ENCODE results near the gene DXO.
"Not testable (repeated sequence)": the region's sequence is repeated elsewhere in the genome, so short reads cannot be mapped to it uniquely, and the experiment has no call there.

Gene DXO

DNA sequence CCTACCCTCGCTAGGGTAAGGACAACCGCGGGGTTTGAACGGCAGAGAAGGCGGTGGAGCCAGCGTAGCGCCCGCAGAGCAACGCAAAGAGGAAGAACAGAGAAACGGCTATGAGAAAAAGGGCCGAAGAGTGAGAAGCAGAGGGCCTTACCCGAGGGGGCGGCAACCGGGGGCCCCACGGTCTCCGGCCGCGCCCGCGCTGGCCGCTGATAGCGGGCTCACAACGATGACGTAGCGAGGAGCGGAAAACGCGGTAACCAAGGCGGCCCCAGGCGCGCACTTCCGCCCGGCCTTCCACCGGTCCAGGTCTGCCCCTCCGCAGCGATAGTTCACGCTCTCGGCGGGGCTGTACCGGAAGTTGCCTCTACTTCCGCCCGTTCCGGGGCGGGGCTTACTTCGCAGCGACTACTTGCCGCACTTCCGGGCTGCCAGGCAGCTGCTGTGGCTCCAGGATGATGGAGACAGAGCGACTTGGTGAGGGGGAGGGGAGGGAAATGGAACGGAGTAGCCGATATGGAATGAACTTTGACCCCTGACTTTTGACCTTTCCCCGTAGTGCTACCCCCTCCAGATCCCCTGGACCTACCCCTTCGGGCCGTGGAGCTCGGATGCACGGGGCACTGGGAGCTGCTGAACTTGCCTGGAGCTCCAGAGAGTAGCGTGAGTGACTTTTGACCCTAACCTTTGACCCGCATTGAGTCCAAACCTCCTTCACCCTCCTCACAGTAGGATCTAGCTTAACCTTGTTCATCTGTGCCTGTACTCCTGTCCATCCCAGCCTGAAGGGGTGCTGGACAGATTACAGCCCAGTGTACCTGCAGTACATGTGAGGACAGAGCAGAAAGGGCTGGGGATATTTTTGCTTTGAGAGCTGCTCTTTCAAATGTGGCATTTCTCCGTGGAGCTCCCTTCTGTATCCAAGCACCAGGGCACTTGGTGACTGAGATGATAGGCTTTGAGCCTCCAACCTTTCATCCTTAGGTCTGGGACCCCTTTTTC lies 12.9 kb downstream of the DXO start, which contains the start of the genes NELFE and SKIC2:
TSS of gene NELFE (minus strand) at position 231 of the 999 bp plus-strand sequence. CDS start 525 bp downstream, outside the sequence.
TSS of gene SKIC2 (plus strand) at position 435 of the 999 bp plus-strand sequence. CDS start at position 453, 18 bp downstream.
- DNase-seq = peak; percentile 99
- ATAC-seq = peak; percentile 100

DNA sequence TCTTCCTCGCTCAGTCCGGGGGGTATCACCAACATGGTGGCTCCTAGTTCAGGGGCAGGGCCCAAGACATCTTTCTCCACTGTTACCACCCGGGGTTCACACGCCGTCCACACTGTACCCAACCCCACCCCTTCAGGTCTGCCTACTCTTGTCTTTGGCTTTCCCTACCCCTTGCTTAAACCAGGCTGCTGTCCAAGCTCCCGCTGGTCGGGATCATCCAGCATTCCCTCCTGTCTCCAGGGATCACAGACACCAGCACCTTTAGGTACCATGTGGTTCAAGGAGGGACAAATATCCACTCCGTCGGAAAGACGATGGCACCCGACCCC lies 13.6 kb downstream of the DXO start:
- DNase-seq (no peak), ATAC-seq (no peak)

DNA sequence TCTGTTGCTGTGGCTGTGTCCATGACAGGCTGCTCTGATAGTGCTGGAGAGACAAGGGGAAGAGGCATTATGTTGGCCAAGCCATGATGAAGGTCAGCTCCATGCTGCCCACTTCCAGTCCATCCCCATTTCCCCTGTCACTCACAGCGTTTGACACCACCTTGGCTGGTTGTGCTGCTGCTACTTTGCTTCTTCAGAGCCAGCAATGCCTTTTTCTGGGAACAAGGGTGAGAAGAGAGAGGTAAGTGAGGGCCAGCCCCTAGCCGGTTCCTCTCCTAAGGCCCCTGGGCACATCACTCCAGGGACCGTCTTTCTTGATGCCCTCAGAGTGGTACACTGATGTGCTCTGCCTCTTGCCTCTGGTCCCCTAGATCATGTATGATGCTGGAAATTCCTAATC lies 15.1 kb downstream of the DXO start:
- ATAC-seq = no peak
- DNase-seq = no peak

DNA sequence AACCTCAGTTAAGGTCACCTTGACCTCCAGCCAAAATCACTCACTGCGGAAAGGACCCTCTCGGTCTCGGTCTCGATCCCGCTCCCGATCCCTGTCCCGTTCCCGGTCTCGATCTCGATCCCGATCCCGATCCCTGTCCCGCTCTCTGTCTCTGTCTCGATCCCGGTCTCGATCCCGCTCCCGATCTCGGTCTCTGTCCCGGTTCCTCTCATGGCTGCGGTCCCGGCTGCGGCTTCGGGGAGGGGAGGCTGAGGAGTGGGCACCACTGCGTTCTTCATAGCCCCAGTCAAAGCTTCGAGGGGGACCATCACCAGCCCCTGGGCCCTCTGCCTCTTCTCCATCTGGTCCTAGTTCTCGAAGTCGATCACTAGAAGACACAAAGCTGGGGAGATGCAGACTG lies 17.4 kb downstream of the DXO start:
- ATAC-seq = no peak
- DNase-seq = no peak

DNA sequence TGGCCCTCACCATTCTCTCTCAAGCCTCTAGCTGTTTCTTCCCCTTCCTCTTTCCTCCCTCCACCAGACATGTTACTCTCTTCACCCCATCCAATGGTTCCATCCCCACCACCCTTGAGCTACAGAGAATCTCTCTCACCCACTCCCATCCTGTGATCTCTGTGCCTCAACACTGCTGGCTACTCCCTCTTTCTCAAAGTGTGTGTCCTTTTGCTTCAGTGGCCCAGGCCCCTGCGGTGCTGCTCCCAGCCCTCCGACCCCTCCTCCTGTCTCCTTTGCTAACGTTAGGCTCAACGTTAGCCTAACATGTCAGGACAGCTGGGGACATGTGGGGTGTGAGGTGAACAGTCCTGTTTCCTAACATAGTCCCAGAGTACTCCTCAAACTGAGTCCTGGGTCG lies 19.0 kb downstream of the DXO start:
- DNase-seq (no peak), ATAC-seq (no peak)

DNA sequence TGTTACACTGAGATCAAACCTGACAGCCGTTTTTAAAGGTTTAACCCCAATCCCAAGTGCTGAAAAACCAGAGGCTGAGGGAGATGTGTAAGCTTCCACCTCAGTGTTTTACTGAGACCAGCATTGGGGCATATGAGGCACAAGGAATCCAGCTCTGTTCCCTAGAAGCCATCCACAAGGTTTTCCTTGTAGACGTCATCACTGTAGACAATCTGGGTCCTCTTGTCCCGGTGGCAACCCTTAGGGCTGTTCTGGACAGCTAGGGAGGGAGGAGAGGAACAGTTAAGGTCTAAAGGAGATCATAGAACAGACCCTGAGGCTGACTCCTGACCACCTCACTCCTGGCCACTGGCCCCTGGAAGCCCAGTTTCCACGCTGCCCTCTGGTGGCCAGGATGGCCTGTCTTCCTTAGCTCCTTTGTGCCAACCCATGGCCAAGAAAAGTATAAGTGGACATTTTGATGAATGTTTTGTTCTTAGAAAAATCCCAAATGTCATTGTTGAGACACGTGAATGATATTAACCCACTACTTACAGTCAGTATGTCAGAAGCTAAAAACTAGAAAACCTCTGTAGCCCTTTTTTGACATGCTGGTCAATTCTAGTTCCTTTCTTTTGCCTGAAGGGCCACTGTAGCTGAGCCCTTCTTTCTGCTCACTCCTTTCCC lies 19.7 kb downstream of the DXO start:
- DNase-seq = peak; percentile 67
- no peak for ATAC-seq

DNA sequence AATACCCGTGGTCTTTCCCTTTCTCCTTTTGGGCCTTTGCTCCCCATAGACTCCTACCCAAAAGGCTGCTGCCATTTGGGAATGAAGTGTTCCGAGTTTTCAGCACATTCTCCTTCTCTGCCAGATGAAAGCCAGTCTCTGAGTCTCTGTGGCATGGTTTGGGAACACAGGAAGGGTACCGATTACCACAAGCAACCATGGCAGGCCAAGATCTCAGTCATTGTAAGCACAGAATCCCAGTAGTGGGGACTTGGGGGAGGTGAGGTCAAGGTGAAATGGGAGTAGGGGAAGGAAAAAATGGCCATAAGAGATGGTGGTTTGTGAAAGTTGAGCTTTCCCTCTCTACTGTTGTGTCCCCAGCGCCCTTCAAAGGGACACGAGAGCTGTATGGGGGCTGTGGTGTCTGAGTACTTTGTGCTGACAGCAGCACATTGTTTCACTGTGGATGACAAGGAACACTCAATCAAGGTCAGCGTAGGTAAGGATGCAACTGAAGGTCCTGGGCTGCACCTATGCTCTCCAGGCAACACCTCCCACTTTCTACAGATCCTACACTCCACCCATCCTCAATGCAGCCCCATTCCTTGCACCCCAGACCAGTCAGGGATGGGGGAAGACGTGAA lies 21.9 kb downstream of the DXO start:
- ATAC-seq (no peak), DNase-seq (no peak)

DNA sequence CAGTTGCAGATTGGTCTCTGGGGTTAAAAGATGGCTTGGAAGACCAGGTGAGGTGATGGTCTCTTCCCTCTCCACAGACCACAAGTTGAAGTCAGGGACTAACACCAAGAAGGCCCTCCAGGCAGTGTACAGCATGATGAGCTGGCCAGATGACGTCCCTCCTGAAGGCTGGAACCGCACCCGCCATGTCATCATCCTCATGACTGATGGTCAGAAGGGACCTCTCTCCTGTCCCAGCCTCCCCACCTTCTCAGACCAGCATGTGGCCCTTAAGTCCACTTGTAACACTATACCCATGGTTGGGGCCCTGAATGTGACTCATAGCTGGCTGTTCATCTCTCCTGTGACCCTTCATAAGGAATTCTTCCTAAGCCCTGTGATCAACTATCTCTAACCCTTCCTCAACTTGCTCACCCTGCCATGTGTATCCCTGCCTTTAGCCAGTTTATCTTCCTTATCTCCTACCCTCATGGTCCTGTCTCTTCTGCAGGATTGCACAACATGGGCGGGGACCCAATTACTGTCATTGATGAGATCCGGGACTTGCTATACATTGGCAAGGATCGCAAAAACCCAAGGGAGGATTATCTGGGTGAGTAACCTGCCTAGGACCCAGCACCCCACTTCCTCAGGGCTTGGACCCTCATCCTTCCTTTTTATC lies 23.1 kb downstream of the DXO start:
- no peak for ATAC-seq

DNA sequence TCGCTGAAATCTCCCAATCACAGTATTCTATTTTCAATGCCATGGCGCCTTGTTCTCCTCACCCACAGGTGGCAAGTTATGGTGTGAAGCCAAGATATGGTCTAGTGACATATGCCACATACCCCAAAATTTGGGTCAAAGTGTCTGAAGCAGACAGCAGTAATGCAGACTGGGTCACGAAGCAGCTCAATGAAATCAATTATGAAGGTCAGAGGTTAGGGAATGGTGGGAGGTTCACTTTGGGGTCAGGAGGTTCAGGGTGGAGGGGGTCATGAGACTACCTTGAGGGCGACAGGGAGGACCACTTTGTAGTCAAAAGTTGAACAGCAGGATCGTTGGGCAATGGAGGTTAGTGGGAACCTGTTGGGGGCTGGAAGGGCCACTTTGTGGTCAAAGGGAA lies 23.6 kb downstream of the DXO start:
- DNase-seq (no peak), ATAC-seq (no peak)

More for the DNA sequence above, 23.1 kb downstream of the DXO start:
- no peak for DNase-seq

DNA sequence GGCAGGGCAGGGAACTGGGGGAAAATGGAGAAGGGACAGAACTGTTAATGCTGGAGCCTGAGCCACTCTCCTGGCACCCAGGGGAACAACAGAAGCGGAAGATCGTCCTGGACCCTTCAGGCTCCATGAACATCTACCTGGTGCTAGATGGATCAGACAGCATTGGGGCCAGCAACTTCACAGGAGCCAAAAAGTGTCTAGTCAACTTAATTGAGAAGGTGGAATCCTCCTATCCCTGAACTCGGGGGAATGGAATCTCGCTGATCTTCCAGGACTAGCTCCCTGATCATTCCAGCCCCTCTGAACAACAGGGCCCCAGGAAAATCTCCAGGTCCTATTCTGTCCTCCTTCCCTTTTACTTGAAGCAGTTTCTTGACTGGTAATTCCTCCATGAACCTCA lies 24.1 kb downstream of the DXO start:
- DNase-seq = no peak
- no peak for ATAC-seq

DNA sequence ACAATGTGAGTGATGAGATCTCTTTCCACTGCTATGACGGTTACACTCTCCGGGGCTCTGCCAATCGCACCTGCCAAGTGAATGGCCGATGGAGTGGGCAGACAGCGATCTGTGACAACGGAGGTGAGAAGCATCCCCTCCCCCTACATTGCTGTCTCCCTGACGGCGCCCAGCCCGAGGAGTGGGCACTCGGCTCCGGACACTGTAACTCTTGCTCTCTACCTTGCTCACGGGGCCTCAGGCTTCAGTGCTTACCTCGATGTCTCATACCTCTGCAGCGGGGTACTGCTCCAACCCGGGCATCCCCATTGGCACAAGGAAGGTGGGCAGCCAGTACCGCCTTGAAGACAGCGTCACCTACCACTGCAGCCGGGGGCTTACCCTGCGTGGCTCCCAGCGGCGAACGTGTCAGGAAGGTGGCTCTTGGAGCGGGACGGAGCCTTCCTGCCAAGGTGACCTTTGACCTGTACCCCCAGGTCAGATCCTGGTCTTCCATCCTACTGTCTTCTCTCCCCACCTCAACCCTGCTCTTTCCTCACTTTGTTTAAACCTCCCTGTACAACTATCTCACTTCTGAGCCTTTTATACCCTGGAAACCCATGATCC lies 24.8 kb downstream of the DXO start:
- ATAC-seq (no peak), DNase-seq (no peak)

DNA sequence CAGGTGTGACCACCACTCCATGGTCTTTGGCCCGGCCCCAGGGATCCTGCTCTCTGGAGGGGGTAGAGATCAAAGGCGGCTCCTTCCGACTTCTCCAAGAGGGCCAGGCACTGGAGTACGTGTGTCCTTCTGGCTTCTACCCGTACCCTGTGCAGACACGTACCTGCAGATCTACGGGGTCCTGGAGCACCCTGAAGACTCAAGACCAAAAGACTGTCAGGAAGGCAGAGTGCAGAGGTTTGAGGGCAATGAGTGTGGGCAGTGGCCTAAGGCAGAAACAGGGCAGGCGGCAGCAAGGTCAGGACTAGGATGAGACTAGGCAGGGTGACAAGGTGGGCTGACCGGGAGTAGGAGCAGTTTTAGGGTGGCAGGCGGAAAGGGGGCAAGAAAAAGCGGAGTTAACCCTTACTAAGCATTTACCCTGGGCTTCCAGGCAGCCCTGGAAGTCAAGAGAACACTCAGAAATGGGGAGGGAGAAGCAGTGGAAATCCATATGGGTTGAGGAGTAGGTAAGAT lies 25.5 kb downstream of the DXO start:
- DNase-seq (no peak), ATAC-seq (no peak)

DNA sequence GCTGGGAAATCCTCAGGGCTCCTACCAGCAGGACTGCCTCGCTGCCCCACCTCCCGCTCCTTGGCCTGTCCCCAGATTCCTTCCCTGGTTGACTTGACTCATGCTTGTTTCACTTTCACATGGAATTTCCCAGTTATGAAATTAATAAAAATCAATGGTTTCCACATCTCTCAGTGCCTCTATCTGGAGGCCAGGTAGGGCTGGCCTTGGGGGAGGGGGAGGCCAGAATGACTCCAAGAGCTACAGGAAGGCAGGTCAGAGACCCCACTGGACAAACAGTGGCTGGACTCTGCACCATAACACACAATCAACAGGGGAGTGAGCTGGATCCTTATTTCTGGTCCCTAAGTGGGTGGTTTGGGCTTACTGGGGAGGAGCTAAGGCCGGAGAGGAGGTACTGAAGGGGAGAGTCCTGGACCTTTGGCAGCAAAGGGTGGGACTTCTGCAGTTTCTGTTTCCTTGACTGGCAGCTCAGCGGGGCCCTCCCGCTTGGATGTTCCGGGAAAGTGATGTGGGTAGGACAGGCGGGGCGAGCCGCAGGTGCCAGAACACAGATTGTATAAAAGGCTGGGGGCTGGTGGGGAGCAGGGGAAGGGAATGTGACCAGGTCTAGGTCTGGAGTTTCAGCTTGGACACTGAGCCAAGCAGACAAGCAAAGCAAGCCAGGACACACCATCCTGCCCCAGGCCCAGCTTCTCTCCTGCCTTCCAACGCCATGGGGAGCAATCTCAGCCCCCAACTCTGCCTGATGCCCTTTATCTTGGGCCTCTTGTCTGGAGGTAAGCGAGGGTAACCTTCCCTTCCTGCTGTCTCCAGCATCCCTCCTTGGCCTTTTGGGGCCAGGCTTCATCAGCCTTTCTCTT lies 26.2 kb downstream of the DXO start, which contains the start of gene CFB:
TSS of gene CFB (plus strand) at position 589 of the 863 bp plus-strand sequence. CDS start at position 716, 127 bp downstream.
- peak; percentile 19 for ATAC-seq
- no peak for DNase-seq

DNA sequence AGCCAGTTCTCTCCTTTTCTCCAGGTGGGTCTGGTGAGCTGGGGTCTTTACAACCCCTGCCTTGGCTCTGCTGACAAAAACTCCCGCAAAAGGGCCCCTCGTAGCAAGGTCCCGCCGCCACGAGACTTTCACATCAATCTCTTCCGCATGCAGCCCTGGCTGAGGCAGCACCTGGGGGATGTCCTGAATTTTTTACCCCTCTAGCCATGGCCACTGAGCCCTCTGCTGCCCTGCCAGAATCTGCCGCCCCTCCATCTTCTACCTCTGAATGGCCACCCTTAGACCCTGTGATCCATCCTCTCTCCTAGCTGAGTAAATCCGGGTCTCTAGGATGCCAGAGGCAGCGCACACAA lies 26.8 kb downstream of the DXO start:
- no peak for ATAC-seq
- DNase-seq = no peak

DNA sequence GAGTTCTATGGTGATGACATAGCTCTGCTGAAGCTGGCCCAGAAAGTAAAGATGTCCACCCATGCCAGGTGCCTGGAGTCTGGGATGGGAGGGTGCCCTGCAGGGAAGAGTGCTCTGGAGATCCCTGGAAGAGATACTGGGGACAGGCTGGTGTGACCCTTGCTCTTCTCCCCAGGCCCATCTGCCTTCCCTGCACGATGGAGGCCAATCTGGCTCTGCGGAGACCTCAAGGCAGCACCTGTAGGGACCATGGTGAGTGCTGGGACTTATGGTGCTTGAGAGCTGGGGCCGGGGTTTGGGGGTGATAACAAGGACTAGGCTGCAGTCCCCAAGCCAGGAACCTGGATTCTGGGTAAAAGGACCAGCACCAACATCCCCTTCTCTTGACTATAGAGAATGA lies 28.2 kb downstream of the DXO start:
- ATAC-seq = no peak
- DNase-seq = no peak

DNA sequence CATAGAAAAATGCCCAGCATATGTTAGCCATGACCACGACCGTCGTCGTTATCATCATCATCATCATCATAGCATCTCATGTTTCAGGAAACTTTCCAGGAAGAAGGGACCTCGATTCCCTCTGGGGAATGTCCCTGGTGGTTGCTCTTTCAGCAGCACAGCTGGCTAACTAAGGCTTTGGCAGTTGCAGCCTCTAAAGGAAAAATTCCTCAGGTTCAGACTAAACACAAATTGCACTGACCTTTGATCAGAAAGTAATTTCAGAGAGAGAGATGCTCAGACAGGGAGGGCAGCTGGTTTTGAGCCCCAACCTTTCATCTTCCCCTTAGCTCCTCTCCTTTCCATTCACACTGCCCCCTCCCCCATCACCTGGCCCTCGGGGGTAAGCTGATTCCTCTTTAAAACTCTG lies 31.7 kb downstream of the DXO start:
- ATAC-seq = no peak
- no peak for DNase-seq

DNA sequence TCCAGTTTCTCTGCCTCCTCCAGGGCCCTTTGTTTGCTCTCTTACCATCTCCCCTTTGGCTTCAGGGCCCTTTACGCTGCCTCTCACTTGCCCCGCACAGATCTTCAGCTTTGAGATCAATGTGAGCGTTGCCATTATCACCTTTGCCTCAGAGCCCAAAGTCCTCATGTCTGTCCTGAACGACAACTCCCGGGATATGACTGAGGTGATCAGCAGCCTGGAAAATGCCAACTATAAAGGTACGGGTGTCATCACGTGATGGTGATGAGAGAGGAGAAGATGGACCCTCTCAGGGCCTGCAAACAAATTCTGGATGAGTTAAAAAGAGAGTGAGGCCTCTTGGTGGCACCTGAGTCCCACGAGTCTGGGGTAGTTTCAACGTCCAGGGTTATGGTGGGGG lies 36.1 kb downstream of the DXO start:
- DNase-seq (no peak), ATAC-seq (no peak)

DNA sequence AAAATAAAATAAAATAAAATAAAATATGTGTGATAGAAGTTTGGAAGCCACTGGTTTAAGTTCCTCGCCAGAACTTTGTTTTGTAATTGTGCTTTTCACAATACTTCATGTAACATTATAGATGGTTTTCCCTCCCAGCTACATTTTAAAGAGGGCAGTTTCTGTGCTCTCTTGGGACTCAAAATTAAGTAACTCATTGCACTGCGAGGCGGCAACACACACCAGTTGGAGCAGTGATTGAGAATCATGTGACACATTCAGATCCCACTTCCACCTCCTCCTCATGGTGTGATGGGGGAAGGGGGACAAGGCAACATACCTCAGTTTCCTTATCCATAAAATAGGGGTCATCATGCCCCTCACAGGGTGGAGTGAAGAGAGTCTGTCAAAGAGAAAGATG lies 36.9 kb downstream of the DXO start:
- no peak for DNase-seq
- no peak for ATAC-seq

DNA sequence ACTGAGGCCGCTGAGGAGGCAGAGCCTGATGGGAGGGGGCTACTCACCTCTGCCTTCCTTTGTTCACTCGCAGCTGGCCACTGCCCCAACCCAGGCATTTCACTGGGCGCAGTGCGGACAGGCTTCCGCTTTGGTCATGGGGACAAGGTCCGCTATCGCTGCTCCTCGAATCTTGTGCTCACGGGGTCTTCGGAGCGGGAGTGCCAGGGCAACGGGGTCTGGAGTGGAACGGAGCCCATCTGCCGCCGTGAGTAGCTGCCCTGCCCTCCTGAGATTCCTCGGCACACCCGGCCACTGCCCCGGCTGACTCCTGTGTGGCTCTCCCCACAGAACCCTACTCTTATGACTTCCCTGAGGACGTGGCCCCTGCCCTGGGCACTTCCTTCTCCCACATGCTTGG lies 38.4 kb downstream of the DXO start:
- ATAC-seq (no peak), DNase-seq (no peak)

DNA sequence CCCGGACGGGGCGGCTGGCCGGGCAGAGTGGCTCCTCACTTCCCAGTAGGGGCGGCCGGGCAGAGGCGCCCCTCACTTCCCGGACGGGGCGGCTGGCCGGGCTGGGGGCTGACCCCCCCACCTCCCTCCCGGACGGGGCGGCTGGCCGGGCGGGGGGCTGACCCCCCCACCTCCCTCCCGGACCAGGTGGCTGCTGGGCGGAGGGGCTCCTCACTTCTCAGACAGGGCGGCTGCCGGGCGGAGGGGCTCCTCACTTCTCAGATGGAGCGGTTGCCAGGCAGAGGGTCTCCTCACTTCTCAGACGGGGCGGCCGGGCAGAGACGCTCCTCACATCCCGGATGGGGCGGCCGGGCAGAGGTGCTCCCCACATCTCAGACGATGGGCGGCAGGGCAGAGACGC lies 39.8 kb downstream of the DXO start:
- DNase-seq, ATAC-seq: not testable (repeated sequence)

DNA sequence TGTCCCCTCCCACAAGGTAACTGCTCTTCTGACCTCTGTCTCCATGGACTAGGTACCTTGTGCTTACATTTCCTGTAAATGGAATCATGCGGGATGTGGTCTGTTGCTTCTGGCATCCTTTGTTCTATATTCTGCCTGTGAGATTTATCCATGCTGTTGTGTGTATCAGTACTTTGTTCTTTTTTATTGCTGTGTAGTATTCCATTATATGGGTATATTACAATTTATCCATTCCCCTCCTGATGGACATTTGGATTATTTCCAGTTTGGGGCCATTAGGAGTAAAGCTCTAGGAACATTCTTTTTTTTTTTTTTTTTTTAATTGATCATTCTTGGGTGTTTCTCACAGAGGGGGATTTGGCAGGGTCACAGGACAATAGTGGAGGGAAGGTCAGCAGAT lies 41.0 kb downstream of the DXO start:
- DNase-seq (no peak), ATAC-seq (no peak)

All from stimulated activated naive CD8-positive, alpha-beta T cell treated with anti-CD3 and anti-CD28 coated beads, Interleukin-15, Interleukin-2, amounts not matched to agents 100 U/mL and 50 U/mL, for 24 hours (primary cell).